Skeletal muscle tissue (tissue), 4 donors: Measurements from ENCODE around the gene TMTC1. TPM values are rescaled to one million over a fixed set of nuclear protein-coding genes. Genes with fewer than 3 reads are reported as not detected.
"Not testable (repeated sequence)": the region's sequence is repeated elsewhere in the genome, so short reads cannot be mapped to it uniquely, and the experiment has no call there.

ENCODE experiments used
- H3K27ac ChIP-seq: one replicate; pipeline ENCODE4 v1.7.0; 2013; ENCODE audit warnings: mild to moderate bottlenecking, low read depth, low read length, inconsistent platforms
- H3K27me3 ChIP-seq, 3 donors: one replicate each; pipeline ENCODE4 v1.7.0; 2013; ENCODE audit warnings: low read length in 3 of 3; ENCODE audit not compliant: control insufficient read depth in 3 of 3, insufficient read depth in 3 of 3
- H3K36me3 ChIP-seq, 3 donors: one replicate each; pipeline ENCODE4 v1.7.0; 2013; ENCODE audit warnings: low read length in 3 of 3; ENCODE audit not compliant: control insufficient read depth in 3 of 3, insufficient read depth in 3 of 3
- H3K4me1 ChIP-seq, 3 donors: one replicate each; pipeline ENCODE4 v1.7.0; 2013; ENCODE audit warnings: low read length in 3 of 3, mild to moderate bottlenecking in 3 of 3; ENCODE audit not compliant: control insufficient read depth in 3 of 3, insufficient read depth in 3 of 3
- H3K4me3 ChIP-seq, 3 donors: one replicate each; pipeline ENCODE4 v1.7.0; 2013; ENCODE audit warnings: low read length in 3 of 3
- H3K9ac ChIP-seq, 3 donors: one replicate each; pipeline ENCODE4 v1.7.0; 2013; ENCODE audit warnings: low read length in 3 of 3, mild to moderate bottlenecking in 3 of 3, moderate library complexity in 2 of 3, low read depth in 1 of 3
- H3K9me3 ChIP-seq, 3 donors: one replicate each; pipeline ENCODE4 v1.7.0; 2013; ENCODE audit warnings: low read length in 3 of 3; ENCODE audit not compliant: control insufficient read depth in 3 of 3
- total RNA-seq: library from RNA; depleted of rRNA; stranded (reverse); fragments of >200 nt; gene quantifications from one replicate; pipeline ENCODE4 v1.2.3, GENCODE V29; 2014
- donor health status: Osteomylitis.

Gene TMTC1
- 37.6 TPM for total RNA-seq

- H3K9ac ChIP-seq: peak within 1 kb of the TSS; percentile 84 to 87 (median 85)
- H3K9me3 ChIP-seq: no peaks in the 10 kb centered on the region
- H3K4me3 ChIP-seq: peak within 1 kb of the TSS; percentile 86 to 92 (median 88)
- peak within 1 kb of the TSS; percentile 96 for H3K27ac ChIP-seq
- no peaks in the 10 kb centered on the region for H3K27me3 ChIP-seq
- H3K4me1 ChIP-seq: peaks cover 8 to 16% (median 12%) of the 10 kb centered on the region in 3 donors
- H3K36me3 ChIP-seq: no peaks in the 10 kb centered on the region
These were observed at the start of gene TMTC1 for GRCh38 chr12:29783773-29784666. Gene TMTC1 (minus strand): TSS chr12:29783942. CDS start chr12:29783751, 191 bp downstream.

DNA sequence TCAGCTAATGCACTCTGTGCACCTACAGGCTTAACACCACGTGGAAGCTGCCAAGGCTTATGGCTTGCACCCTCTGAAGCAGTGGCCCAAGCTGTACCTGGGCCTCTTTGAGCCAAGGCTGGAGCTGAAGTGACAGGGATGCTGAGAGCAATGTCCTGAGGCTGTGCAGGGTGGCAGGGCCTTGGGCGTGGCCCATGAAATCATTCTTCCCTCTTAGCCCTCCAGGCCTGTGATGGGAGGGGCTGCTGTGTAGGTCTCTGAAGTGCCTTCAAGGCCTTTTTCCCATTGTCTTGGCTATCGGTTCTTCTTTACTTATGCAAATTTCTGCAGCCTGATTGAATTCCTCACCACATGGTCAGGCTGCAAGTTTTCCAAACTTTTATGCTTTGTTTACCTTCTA lies 47.4 kb upstream of the TMTC1 start:
- H3K4me3 ChIP-seq: no peak overlapping the region
- no peaks in the 10 kb centered on the region for H3K4me1 ChIP-seq
- H3K27ac ChIP-seq: no peak overlapping the region
- no peaks in the 10 kb centered on the region for H3K9me3 ChIP-seq
- no peak overlapping the region for H3K9ac ChIP-seq
- no peaks in the 10 kb centered on the region for H3K36me3 ChIP-seq
- no peaks in the 10 kb centered on the region for H3K27me3 ChIP-seq

DNA sequence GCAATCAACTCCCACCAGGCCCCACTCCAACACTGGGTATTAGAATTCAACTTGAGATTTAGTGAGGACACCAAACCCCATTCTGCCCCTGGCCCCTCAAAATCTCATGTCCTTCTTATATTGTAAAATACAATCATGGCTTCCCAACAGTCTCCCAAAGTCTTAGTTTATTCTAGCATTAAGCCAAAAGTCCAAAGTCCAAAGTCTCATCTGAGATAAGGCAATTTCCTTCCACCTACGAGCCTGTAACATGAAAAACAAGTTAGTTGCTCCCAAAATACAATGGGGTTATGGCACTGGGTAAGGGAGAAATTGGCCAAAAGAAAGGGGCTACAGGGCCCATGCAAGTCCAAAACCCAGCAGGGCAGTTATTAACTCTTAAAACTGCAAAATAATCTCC lies 46.6 kb upstream of the TMTC1 start:
- Histone ChIP-seq H3K27ac (no peak overlapping the region), H3K9me3 (no peaks in the 10 kb centered on the region), H3K4me1 (no peaks in the 10 kb centered on the region), H3K36me3 (no peaks in the 10 kb centered on the region), H3K9ac (no peak overlapping the region), H3K27me3 (no peaks in the 10 kb centered on the region), H3K4me3 (no peak overlapping the region)

- H3K9ac ChIP-seq: no peak overlapping the region
- no peak overlapping the region for H3K4me3 ChIP-seq
- no peaks in the 10 kb centered on the region for H3K9me3 ChIP-seq
- H3K27ac ChIP-seq: no peak overlapping the region
- H3K27me3 ChIP-seq: no peaks in the 10 kb centered on the region
- H3K4me1 ChIP-seq: no peaks in the 10 kb centered on the region
- no peaks in the 10 kb centered on the region for H3K36me3 ChIP-seq
These were observed 35.3 kb upstream of the TMTC1 start for GRCh38 chr12:29818916-29819623.

DNA sequence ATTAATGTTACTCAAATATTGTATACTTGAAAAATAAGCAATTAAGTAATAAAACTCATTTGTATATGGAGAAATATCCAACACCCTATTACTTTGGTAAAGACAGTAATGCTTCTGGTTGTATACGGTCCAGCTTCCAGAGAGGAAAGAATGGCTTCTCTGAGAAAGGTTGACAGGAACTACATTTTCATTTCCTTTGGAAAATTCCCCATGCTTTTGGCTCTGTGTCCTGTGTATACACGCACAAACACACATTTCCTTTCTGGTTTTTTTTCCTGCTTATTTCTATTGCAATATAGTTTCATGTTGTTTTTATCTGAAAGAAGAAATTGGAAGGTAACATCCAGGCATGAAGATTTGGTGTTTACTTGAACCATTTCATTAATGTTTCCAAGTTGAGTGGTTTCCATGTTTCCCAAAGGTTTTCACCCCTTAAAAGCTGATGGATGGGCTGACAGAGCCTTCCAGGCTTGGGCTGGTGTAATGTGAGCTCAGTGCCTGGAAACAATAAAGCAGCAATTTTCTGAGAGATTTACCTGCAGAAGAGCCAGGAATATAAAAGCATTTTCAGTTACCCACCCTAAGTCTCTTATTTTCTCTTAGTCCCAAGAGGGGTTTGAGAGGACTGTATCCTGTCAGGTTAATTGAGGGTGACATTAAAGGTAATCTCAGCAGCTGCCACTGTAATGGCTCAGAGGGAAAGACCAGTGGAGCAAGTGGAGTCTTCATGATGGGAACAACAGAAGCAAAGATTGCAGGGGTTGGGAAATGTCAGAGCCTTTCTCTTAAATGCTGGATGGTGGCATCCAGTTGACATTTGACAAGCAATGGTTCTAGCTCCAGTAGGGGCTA lies 33.4 kb upstream of the TMTC1 start:
- no peaks in the 10 kb centered on the region for H3K9me3 ChIP-seq
- no peak overlapping the region for H3K9ac ChIP-seq
- H3K27me3 ChIP-seq: no peaks in the 10 kb centered on the region
- H3K36me3 ChIP-seq: no peaks in the 10 kb centered on the region
- no peak overlapping the region for H3K4me3 ChIP-seq
- H3K27ac ChIP-seq: no peak overlapping the region
- no peaks in the 10 kb centered on the region for H3K4me1 ChIP-seq

DNA sequence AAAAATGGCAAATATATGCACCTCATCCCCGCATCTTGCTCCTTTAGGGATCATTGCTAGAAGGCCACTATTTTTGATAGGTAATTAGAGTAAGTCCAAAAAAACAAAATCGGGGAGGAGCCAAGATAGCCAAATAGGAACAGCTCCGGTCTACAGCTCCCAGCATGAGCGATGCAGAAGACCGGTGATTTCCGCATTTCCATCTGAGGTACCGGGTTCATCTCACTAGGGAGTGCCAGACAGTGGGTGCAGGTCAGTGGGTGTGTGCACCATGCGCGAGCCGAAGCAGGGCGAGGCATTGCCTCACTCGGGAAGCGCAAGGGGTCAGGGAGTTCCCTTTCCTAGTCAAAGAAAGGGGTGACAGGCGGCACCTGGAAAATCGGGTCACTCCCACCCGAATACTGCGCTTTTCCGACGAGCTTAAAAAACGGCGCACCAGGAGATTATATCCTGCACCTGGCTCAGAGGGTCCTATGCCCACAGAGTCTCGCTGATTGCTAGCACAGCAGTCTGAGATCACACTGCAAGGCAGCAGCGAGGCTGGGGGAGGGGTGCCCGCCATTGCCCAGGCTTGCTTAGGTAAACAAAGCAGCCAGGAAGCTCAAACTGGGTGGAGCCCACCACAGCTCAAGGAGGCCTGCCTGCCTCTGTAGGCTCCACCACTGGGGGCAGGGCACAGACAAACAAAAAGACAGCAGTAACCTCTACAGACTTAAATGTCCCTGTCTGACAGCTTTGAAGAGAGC lies 26.0 kb upstream of the TMTC1 start:
- H3K9me3 ChIP-seq, H3K36me3 ChIP-seq, H3K9ac ChIP-seq, H3K27ac ChIP-seq, H3K4me1 ChIP-seq, H3K4me3 ChIP-seq, H3K27me3 ChIP-seq: not testable (repeated sequence)

GRCh38 chr12:29807129-29807528 lies 23.4 kb upstream of the TMTC1 start:
- no peak overlapping the region for H3K4me3 ChIP-seq
- H3K9me3 ChIP-seq: no peaks in the 10 kb centered on the region
- no peak overlapping the region for H3K9ac ChIP-seq
- no peaks in the 10 kb centered on the region for H3K4me1 ChIP-seq
- no peak overlapping the region for H3K27ac ChIP-seq
- H3K27me3 ChIP-seq: no peaks in the 10 kb centered on the region
- no peaks in the 10 kb centered on the region for H3K36me3 ChIP-seq

DNA sequence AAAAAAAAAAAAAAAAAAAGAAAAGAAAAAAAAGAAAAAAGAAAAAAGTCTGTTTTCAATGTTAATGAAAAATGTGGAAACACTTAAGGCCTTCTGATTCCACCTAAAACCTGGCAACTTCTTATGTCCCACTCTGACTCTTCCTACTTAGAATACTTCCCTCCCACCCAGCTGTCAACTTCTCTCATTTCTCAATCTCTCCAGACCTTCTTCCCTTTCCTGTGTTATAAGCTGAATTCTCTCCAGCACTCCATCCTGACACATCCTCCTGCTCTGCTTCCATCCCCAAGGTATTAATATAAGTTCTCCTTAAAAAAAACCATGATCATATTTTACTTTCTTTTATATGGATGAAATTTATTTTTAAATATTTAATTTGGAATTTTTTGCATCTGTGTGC lies 20.3 kb upstream of the TMTC1 start:
- Histone ChIP-seq H3K27ac (no peak overlapping the region), H3K4me1 (no peaks in the 10 kb centered on the region), H3K4me3 (no peak overlapping the region), H3K27me3 (no peaks in the 10 kb centered on the region), H3K36me3 (no peaks in the 10 kb centered on the region), H3K9ac (no peak overlapping the region), H3K9me3 (no peaks in the 10 kb centered on the region)

- Histone ChIP-seq H3K4me1 (peaks cover 5 to 13% (median 9%) of the 10 kb centered on the region in 3 donors), H3K27me3 (no peaks in the 10 kb centered on the region), H3K9me3 (no peaks in the 10 kb centered on the region), H3K36me3 (no peaks in the 10 kb centered on the region), H3K9ac (no peak overlapping the region), H3K4me3 (no peak overlapping the region), H3K27ac (no peak overlapping the region)
These were observed 15.8 kb upstream of the TMTC1 start for GRCh38 chr12:29799591-29799990.
